ENCODE results near the gene BCL7B. TPM values are rescaled to one million over a fixed set of nuclear protein-coding genes. Genes with fewer than 3 reads are reported as not detected.
A peak's percentile ranks its signal among the peaks of the same experiment; 100 is the strongest.
"Not testable (repeated sequence)": the region's sequence is repeated elsewhere in the genome, so short reads cannot be mapped to it uniquely, and the experiment has no call there.

BCL7B gene
- total RNA-seq, 2 donors from 2014 or later: 108 to 128 TPM

DNA sequence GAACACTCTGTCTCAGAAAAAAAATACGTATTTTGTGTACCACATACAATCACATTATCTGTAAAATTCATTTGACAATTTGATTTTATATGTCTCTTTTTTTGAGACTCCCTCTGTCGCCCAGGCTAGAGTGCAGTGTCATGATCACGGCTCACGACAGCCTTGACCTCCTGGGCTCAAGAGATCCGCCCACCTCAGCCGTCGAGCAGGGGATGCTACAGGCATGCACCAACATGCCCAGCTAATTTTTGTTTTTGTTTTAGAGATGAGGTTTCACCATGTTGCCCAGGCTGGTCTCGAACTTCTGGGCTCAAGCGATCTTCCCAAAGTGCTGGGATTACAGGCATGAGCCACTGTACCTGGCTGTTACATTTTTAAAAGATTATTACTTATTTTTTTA is 23.7 kb downstream of the BCL7B start:
- Histone ChIP-seq H3K27ac (no peak overlapping the region), H3K9me3 (no peaks in the 10 kb centered on the region), H3K27me3 (no peaks in the 10 kb centered on the region), H3K4me1 (no peaks in the 10 kb centered on the region), H3K36me3 (peaks cover 38% of the 10 kb centered on the region), H3K4me3 (no peak overlapping the region)
- DNase-seq (ENCODE audit: low spot score): no peak
- TF ChIP-seq, protein P1, sequence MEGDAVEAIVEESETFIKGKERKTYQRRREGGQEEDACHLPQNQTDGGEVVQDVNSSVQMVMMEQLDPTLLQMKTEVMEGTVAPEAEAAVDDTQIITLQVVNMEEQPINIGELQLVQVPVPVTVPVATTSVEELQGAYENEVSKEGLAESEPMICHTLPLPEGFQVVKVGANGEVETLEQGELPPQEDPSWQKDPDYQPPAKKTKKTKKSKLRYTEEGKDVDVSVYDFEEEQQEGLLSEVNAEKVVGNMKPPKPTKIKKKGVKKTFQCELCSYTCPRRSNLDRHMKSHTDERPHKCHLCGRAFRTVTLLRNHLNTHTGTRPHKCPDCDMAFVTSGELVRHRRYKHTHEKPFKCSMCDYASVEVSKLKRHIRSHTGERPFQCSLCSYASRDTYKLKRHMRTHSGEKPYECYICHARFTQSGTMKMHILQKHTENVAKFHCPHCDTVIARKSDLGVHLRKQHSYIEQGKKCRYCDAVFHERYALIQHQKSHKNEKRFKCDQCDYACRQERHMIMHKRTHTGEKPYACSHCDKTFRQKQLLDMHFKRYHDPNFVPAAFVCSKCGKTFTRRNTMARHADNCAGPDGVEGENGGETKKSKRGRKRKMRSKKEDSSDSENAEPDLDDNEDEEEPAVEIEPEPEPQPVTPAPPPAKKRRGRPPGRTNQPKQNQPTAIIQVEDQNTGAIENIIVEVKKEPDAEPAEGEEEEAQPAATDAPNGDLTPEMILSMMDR (IDR thresholded peaks at IDR 0.05): no peak

DNA sequence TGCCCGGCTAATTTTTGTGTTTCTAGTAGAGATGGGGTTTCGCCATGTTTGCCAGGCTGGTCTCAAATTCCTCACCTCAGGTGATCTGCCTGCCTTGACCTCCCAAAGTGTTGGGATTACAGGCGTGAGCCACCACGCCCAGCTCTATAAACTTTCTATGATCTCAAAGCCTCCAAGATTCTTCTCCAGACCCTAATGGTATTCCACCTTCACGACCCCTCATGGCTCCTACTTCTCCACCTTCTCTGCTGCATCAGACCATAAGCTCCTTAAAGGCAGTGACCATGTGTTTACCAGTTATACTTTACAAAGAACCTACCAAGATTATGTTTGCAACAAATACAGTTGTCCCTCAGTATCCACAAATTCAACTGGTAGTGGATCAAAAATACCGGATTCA is 25.3 kb downstream of the BCL7B start:
- Histone ChIP-seq H3K4me1 (no peaks in the 10 kb centered on the region), H3K36me3 (peaks cover 23% of the 10 kb centered on the region), H3K27ac (no peak overlapping the region), H3K4me3 (no peak overlapping the region), H3K9me3 (no peaks in the 10 kb centered on the region), H3K27me3 (no peaks in the 10 kb centered on the region)
- TF ChIP-seq, protein P1 (IDR thresholded peaks at IDR 0.05): no peak
- DNase-seq (ENCODE audit: low spot score): no peak

DNA sequence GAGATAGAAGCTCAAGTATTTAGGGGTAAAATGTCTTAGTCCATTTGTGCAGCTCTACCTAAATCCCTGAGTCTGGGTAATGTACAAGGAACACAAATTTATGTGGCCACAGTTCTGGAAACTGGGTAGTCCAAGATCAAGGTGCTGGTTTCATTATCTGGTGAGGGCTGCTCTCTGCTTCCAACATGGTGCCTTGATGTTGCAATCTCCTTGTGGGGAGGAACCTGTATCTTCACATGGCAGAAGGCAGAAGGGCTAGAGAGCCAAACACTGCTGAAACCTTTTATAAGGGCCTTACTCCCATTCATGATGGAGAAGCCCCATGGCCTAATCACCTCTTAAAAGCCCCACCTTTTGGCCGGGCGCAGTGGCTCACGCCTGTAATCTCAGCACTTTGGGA is 26.7 kb downstream of the BCL7B start:
- Histone ChIP-seq H3K27me3 (no peaks in the 10 kb centered on the region), H3K4me3 (no peak overlapping the region), H3K4me1 (no peaks in the 10 kb centered on the region), H3K36me3 (peaks cover 9% of the 10 kb centered on the region), H3K9me3 (no peaks in the 10 kb centered on the region), H3K27ac (no peak overlapping the region)
- TF ChIP-seq, protein P1 (IDR thresholded peaks at IDR 0.05): no peak
- no peak for DNase-seq (ENCODE audit: low spot score)

DNA sequence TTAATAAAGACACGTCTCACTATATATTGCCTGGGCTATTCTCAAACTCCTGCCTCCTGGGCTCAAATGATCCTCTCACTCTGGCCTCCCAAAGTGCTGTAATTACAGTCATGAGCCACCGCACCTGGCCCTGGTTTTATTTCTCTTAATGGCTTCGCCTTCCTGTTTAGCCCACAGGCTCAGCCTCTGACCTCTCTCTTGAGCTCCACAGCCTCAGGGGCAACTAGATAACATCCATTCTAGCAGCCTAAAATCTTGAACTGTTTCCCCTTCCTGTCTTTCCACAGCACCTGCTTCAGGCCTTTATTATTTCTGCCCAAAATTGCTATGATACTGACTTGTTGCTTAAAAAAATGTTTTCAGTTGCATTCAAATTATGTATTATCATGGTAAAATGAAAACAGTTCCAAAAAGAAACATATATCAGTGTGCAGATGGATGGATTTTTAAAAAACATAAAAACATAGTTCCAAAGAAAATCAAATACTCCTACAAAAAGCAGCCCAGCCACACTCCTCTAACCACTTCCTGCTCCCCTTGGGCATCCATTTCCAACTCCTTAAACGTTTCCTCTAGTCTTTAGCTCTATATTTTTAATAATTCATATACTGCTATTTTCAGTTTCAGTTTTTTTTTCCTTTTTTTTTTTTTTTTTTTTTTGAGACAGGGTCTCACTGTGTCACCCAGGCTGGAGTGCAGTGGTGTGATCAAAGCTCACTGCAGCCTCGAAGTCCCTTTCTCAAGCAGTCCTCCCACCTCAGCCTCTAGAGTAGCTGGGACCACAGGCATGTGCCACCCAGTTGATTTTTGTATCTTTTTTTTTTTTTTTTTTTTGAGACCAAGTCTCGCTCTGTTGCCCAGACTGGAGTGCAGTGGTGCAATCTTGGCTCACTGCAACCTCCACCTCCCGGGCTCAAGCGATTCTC is 30.3 kb downstream of the BCL7B start:
- TF ChIP-seq, protein P1 (IDR thresholded peaks at IDR 0.05): no peak
- H3K4me3 ChIP-seq: no peak overlapping the region
- H3K4me1 ChIP-seq: peaks cover 0 to 6% of the 10 kb centered on the region in 2 donors
- H3K9me3 ChIP-seq: no peaks in the 10 kb centered on the region
- no peaks in the 10 kb centered on the region for H3K27me3 ChIP-seq
- no peaks in the 10 kb centered on the region for H3K36me3 ChIP-seq
- no peak for DNase-seq (ENCODE audit: low spot score)
- H3K27ac ChIP-seq: no peak overlapping the region

DNA sequence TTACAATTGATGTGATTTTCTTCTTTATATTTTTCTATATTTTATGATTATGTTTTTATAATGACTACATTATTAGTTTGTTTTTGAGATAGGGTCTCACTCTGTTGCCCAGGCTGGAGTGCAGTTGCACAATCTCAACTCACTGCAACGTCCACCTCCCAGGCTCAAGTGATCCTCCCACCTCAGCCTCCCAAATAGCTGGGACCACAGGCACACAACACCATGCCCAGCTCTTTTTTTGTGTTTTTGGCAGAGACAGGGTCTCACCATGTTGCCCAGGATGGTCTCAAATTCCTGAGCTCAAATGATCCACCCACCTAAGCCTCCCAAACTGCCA is 31.4 kb downstream of the BCL7B start:
- not testable (repeated sequence) for H3K27ac ChIP-seq; H3K4me3 ChIP-seq; H3K9me3 ChIP-seq; H3K4me1 ChIP-seq; DNase-seq (ENCODE audit: low spot score); H3K27me3 ChIP-seq; H3K36me3 ChIP-seq

DNA sequence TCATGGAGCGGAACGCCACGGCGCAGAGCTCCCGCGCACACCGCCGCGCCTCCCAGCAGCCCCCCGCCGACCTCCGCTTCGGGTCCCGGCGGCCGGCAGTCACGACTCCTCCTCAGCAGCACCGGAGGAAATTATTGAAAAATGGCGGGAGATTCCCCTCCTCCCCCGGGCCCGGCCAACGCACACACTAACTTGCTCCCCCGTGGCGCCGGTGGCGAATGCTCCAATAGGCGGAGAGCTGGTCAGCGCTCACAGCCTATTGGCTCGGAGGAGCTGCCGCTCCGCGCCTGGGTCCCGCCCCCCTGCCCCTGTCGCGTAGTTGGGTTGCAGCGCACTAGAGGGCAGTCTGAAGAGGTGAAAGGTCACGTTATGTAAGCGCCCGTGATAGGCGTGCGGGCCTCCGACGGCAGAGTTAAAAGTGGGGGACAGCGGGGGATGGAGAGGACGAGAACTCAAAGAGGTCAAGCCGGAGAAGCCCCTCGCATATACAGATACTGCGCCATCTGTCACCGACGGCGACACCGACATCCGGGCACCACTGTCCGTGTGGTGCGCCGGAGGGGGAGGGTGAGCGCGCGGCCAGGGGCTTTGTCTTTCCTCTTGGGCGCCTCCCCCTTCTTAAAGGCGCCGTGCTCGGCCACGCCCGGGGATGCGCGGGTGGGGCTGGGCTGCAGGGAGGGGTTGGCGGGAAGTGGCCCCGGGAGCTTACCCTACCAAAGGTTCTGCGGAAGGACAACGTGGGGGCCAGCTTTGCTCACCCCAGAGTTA is 35.2 kb downstream of the BCL7B start, which contains the start of gene BAZ1B:
BAZ1B (minus strand) TSS at position 189 of the 768 bp plus-strand sequence. CDS start 360 bp downstream, outside the sequence.
- H3K4me1 ChIP-seq: peaks cover 0 to 42% of the 10 kb centered on the region in 2 donors

More for the DNA sequence above, 35.2 kb downstream of the BCL7B start, which contains the start of gene BAZ1B:
- no peaks in the 10 kb centered on the region for H3K27me3 ChIP-seq
- peak within 1 kb of the TSS; percentile 87 to 92 for H3K27ac ChIP-seq
- no peaks in the 10 kb centered on the region for H3K36me3 ChIP-seq
- peak; percentile 99 for DNase-seq (ENCODE audit: low spot score)
- TF ChIP-seq, protein P1 (IDR thresholded peaks at IDR 0.05): peak in 1 of 2 donors; percentile 12
- H3K9me3 ChIP-seq: no peaks in the 10 kb centered on the region
- peak within 1 kb of the TSS; percentile 91 to 96 for H3K4me3 ChIP-seq

Measured in right atrium auricular region (tissue), 2 donors.